ENCODE measurements around the gene PRRT3. TPM values are rescaled to one million over a fixed set of nuclear protein-coding genes. Genes with fewer than 3 reads are reported as not detected.

Gene PRRT3
- total RNA-seq, 1 experiment from 2014 or later = 9.2 TPM

DNA sequence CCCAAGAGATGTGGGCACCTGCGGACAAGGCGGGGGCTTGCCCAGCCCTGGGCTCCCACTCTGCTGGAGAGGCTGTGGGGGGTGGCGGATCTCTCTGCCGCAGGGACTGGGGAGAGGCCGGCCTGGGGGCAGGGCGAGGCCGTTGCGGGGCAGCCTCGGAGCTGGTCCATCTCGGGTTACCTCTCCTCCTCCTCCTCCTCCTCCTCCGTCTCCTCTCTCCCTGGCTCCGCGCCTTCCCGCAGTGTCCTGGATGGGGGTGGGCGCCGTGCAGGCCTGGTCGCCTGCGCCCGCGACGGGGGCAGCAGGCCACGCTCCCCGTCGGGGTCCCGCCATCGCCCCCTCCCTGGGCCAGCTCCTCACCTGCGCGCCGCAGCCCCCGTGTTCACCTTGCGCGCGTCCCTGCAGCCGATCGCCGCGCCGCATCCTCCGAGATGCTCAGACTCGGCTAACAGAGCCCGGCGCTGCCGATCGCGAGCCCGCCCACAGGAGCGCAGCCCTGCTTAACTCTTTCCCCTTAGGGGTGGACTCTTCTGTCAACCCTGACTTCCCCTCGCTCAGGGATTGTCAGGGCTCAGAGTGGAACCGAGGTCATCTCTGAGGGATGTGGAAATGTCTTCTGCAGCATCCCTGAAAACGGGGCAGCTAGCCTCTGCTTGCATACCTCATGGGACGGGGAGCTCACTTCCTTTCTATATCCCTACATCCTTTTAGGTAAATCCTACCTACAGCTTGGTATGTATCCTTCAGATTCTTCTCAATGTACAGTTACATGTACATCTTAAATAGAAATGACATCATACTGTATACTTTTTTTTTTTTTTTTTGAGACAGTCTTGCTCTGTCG is at the start of gene PRRT3 (continued):
- TF ChIP-seq EMX1 (CRISPR knock-in tag; IDR thresholded peaks at IDR 0.05) (no peak), FOXK1 (CRISPR knock-in tag; IDR thresholded peaks at IDR 0.05) (peak; percentile 72; the same call in 1 of the 2 replicates), ZNF423 (CRISPR knock-in tag; IDR thresholded peaks at IDR 0.05) (0 out of 2 replicates have a peak, but pooled peaks have one; percentile 7), TEAD4 (CRISPR knock-in tag; IDR thresholded peaks at IDR 0.05) (peak; percentile 53; the same call in 1 of the 2 replicates), ZNF121 (CRISPR knock-in tag; IDR thresholded peaks at IDR 0.05) (peak; percentile 55; the same call in 1 of the 2 replicates), ESRRA (CRISPR knock-in tag; IDR thresholded peaks at IDR 0.05; ENCODE audit: borderline replicate concordance) (no peak), RELA (CRISPR knock-in tag; IDR thresholded peaks at IDR 0.05; ENCODE audit: borderline replicate concordance) (peak; percentile 62; the same call in 1 of the 2 replicates), MXD4 (CRISPR knock-in tag; IDR thresholded peaks at IDR 0.05; ENCODE audit: borderline replicate concordance) (no peak), PRRX2 (CRISPR knock-in tag; IDR thresholded peaks at IDR 0.05) (no peak), CBFB (CRISPR knock-in tag; IDR thresholded peaks at IDR 0.05; ENCODE audit: low read depth) (no peak), FOXP1 (CRISPR knock-in tag; IDR thresholded peaks at IDR 0.05; ENCODE audit: borderline replicate concordance) (peak; percentile 91), ZNF396 (CRISPR knock-in tag; IDR thresholded peaks at IDR 0.05; ENCODE audit: borderline replicate concordance) (no peak)
- TF ChIP-seq, protein P1, sequence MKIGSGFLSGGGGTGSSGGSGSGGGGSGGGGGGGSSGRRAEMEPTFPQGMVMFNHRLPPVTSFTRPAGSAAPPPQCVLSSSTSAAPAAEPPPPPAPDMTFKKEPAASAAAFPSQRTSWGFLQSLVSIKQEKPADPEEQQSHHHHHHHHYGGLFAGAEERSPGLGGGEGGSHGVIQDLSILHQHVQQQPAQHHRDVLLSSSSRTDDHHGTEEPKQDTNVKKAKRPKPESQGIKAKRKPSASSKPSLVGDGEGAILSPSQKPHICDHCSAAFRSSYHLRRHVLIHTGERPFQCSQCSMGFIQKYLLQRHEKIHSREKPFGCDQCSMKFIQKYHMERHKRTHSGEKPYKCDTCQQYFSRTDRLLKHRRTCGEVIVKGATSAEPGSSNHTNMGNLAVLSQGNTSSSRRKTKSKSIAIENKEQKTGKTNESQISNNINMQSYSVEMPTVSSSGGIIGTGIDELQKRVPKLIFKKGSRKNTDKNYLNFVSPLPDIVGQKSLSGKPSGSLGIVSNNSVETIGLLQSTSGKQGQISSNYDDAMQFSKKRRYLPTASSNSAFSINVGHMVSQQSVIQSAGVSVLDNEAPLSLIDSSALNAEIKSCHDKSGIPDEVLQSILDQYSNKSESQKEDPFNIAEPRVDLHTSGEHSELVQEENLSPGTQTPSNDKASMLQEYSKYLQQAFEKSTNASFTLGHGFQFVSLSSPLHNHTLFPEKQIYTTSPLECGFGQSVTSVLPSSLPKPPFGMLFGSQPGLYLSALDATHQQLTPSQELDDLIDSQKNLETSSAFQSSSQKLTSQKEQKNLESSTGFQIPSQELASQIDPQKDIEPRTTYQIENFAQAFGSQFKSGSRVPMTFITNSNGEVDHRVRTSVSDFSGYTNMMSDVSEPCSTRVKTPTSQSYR (CRISPR knock-in tag; IDR thresholded peaks at IDR 0.05) = no peak; the same call in 1 of the 2 replicates
- TF ChIP-seq, protein P2, sequence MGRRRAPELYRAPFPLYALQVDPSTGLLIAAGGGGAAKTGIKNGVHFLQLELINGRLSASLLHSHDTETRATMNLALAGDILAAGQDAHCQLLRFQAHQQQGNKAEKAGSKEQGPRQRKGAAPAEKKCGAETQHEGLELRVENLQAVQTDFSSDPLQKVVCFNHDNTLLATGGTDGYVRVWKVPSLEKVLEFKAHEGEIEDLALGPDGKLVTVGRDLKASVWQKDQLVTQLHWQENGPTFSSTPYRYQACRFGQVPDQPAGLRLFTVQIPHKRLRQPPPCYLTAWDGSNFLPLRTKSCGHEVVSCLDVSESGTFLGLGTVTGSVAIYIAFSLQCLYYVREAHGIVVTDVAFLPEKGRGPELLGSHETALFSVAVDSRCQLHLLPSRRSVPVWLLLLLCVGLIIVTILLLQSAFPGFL (CRISPR knock-in tag; IDR thresholded peaks at IDR 0.05; ENCODE audit: borderline replicate concordance) = no peak
- TF ChIP-seq, protein P3, sequence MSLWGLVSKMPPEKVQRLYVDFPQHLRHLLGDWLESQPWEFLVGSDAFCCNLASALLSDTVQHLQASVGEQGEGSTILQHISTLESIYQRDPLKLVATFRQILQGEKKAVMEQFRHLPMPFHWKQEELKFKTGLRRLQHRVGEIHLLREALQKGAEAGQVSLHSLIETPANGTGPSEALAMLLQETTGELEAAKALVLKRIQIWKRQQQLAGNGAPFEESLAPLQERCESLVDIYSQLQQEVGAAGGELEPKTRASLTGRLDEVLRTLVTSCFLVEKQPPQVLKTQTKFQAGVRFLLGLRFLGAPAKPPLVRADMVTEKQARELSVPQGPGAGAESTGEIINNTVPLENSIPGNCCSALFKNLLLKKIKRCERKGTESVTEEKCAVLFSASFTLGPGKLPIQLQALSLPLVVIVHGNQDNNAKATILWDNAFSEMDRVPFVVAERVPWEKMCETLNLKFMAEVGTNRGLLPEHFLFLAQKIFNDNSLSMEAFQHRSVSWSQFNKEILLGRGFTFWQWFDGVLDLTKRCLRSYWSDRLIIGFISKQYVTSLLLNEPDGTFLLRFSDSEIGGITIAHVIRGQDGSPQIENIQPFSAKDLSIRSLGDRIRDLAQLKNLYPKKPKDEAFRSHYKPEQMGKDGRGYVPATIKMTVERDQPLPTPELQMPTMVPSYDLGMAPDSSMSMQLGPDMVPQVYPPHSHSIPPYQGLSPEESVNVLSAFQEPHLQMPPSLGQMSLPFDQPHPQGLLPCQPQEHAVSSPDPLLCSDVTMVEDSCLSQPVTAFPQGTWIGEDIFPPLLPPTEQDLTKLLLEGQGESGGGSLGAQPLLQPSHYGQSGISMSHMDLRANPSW (CRISPR knock-in tag; conservative IDR thresholded peaks at IDR 0.05; ENCODE audit: low read depth) = no peak
- TF ChIP-seq, protein P4, sequence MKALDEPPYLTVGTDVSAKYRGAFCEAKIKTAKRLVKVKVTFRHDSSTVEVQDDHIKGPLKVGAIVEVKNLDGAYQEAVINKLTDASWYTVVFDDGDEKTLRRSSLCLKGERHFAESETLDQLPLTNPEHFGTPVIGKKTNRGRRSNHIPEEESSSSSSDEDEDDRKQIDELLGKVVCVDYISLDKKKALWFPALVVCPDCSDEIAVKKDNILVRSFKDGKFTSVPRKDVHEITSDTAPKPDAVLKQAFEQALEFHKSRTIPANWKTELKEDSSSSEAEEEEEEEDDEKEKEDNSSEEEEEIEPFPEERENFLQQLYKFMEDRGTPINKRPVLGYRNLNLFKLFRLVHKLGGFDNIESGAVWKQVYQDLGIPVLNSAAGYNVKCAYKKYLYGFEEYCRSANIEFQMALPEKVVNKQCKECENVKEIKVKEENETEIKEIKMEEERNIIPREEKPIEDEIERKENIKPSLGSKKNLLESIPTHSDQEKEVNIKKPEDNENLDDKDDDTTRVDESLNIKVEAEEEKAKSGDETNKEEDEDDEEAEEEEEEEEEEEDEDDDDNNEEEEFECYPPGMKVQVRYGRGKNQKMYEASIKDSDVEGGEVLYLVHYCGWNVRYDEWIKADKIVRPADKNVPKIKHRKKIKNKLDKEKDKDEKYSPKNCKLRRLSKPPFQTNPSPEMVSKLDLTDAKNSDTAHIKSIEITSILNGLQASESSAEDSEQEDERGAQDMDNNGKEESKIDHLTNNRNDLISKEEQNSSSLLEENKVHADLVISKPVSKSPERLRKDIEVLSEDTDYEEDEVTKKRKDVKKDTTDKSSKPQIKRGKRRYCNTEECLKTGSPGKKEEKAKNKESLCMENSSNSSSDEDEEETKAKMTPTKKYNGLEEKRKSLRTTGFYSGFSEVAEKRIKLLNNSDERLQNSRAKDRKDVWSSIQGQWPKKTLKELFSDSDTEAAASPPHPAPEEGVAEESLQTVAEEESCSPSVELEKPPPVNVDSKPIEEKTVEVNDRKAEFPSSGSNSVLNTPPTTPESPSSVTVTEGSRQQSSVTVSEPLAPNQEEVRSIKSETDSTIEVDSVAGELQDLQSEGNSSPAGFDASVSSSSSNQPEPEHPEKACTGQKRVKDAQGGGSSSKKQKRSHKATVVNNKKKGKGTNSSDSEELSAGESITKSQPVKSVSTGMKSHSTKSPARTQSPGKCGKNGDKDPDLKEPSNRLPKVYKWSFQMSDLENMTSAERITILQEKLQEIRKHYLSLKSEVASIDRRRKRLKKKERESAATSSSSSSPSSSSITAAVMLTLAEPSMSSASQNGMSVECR (CRISPR knock-in tag; IDR thresholded peaks at IDR 0.05; ENCODE audit: borderline replicate concordance) = peak; percentile 75; the same call in 1 of the 2 replicates
- TF ChIP-seq, protein P5, sequence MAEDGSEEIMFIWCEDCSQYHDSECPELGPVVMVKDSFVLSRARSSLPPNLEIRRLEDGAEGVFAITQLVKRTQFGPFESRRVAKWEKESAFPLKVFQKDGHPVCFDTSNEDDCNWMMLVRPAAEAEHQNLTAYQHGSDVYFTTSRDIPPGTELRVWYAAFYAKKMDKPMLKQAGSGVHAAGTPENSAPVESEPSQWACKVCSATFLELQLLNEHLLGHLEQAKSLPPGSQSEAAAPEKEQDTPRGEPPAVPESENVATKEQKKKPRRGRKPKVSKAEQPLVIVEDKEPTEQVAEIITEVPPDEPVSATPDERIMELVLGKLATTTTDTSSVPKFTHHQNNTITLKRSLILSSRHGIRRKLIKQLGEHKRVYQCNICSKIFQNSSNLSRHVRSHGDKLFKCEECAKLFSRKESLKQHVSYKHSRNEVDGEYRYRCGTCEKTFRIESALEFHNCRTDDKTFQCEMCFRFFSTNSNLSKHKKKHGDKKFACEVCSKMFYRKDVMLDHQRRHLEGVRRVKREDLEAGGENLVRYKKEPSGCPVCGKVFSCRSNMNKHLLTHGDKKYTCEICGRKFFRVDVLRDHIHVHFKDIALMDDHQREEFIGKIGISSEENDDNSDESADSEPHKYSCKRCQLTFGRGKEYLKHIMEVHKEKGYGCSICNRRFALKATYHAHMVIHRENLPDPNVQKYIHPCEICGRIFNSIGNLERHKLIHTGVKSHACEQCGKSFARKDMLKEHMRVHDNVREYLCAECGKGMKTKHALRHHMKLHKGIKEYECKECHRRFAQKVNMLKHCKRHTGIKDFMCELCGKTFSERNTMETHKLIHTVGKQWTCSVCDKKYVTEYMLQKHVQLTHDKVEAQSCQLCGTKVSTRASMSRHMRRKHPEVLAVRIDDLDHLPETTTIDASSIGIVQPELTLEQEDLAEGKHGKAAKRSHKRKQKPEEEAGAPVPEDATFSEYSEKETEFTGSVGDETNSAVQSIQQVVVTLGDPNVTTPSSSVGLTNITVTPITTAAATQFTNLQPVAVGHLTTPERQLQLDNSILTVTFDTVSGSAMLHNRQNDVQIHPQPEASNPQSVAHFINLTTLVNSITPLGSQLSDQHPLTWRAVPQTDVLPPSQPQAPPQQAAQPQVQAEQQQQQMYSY (CRISPR knock-in tag; IDR thresholded peaks at IDR 0.05) = no peak
- TF ChIP-seq, protein P6, sequence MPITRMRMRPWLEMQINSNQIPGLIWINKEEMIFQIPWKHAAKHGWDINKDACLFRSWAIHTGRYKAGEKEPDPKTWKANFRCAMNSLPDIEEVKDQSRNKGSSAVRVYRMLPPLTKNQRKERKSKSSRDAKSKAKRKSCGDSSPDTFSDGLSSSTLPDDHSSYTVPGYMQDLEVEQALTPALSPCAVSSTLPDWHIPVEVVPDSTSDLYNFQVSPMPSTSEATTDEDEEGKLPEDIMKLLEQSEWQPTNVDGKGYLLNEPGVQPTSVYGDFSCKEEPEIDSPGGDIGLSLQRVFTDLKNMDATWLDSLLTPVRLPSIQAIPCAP (CRISPR knock-in tag; IDR thresholded peaks at IDR 0.05) = no peak
- TF ChIP-seq, protein P7, sequence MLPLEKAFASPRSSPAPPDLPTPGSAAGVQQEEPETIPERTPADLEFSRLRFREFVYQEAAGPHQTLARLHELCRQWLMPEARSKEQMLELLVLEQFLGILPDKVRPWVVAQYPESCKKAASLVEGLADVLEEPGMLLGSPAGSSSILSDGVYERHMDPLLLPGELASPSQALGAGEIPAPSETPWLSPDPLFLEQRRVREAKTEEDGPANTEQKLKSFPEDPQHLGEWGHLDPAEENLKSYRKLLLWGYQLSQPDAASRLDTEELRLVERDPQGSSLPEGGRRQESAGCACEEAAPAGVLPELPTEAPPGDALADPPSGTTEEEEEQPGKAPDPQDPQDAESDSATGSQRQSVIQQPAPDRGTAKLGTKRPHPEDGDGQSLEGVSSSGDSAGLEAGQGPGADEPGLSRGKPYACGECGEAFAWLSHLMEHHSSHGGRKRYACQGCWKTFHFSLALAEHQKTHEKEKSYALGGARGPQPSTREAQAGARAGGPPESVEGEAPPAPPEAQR (CRISPR knock-in tag; IDR thresholded peaks at IDR 0.05) = no peak
- TF ChIP-seq, protein P8, sequence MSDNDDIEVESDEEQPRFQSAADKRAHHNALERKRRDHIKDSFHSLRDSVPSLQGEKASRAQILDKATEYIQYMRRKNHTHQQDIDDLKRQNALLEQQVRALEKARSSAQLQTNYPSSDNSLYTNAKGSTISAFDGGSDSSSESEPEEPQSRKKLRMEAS (CRISPR knock-in tag; IDR thresholded peaks at IDR 0.05) = no peak; the same call in 1 of the 2 replicates

Measured in WTC11 (cell line).